HG03196 (cell line): ENCODE measurements around the gene SLC2A4RG.
"Not testable (repeated sequence)": the region's sequence is repeated elsewhere in the genome, so short reads cannot be mapped to it uniquely, and the experiment has no call there.

Source experiments
- ATAC-seq: cut with Tn5 transposase; IDR thresholded peaks from one replicate; pipeline ENCODE4 v1.9.1; 2021; ENCODE audit not compliant: unreplicated experiment

Gene SLC2A4RG

DNA sequence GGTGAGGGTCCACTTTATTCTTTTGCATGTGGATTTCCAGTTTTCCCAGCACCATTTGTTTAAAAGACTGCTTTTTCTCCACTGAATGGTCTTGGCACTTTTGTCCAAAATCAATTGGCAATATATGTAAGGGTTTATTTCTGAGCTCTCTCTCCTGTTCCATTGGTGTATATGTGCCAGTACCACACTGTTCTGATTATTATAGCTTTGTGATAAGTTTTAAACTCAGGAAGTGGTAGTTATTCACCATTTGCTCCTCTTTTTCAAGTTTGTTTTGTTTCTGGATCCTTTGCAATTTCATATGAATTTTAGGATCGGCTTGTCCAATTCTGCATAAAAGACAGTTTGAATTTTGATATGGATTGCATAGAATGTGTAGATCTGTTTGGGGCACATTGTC is 27.4 kb upstream of the SLC2A4RG start:
- ATAC-seq: no peak

- no peak for ATAC-seq
Measured at GRCh38 chr20:63714858-63715257, 24.7 kb upstream of the SLC2A4RG start.

- no peak for ATAC-seq
Measured at GRCh38 chr20:63718996-63719395, 20.6 kb upstream of the SLC2A4RG start.

DNA sequence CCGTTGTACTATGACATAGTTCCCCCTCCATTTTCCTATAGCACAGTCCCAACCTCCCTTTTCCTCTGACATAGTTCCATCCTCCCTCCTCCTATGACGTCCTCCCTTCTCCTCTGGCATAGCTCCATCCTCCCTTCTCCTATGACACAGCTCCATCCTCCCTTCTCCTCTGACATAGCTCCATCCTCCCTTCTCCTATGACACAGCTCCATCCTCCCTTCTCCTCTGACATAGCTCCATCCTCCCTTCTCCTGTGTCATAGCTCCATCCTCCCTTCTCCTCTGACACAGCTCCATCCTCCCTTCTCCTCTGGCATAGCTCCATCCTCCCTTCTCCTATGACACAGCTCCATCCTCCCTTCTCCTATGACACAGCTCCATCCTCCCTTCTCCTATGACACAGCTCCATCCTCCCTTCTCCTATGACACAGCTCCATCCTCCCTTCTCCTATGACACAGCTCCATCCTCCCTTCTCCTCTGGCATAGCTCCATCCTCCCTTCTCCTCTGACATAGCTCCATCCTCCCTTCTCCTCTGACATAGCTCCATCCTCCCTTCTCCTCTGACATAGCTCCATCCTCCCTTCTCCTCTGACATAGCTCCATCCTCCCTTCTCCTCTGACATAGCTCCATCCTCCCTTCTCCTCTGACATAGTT is 16.5 kb upstream of the SLC2A4RG start:
- ATAC-seq: not testable (repeated sequence)

- ATAC-seq: not testable (repeated sequence)
Measured at GRCh38 chr20:63730189-63730733, 9.3 kb upstream of the SLC2A4RG start.

DNA sequence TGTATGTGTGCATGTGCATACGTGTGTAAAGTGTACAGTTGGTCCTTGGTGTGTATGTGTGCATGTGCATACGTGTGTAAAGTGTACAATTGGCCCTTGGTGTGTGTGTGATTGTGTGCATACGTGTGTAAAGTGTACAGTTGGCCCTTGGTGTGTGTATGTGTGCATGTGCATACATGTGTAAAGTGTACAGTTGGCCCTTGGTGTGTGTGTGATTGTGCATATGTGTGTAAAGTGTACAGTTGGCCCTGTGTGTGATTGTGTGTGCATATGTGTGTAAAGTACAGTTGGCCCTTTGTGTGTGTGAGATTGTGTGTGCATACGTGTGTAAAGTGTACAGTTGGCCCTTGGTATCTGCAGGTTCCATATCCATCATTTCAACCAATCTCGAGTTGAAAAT is 8.2 kb upstream of the SLC2A4RG start:
- ATAC-seq: no peak

- ATAC-seq: no peak
Measured at GRCh38 chr20:63732118-63733095, 7.2 kb upstream of the SLC2A4RG start.

- ATAC-seq: no peak
Measured at GRCh38 chr20:63733117-63733516, 6.5 kb upstream of the SLC2A4RG start.

DNA sequence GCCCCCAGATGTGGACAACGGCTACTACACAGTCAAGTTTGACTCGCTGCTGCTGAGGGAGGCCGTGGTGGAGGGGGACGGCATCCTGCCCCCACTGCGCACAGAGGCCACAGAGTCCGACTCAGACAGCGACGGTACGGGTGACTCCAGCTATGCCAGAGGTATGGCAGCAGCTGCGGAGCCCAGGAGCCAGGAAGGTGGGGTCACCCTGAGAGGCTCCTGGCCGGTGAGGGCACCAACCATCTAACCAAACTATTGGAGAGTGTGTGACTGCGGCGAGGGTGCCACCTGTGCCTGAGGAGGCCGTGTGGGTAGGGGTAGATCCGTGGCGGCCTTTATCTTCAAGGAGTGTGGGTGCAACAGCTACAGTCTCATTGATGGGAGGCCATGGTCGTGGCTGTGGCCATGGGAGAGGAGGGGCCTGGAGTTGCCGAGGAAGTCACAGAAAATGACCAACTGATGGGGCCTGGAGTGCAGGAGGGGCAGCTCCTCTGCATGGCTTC is 5.9 kb upstream of the SLC2A4RG start:
- ATAC-seq: no peak

GRCh38 chr20:63734111-63734945 is 5.2 kb upstream of the SLC2A4RG start:
- ATAC-seq: no peak

DNA sequence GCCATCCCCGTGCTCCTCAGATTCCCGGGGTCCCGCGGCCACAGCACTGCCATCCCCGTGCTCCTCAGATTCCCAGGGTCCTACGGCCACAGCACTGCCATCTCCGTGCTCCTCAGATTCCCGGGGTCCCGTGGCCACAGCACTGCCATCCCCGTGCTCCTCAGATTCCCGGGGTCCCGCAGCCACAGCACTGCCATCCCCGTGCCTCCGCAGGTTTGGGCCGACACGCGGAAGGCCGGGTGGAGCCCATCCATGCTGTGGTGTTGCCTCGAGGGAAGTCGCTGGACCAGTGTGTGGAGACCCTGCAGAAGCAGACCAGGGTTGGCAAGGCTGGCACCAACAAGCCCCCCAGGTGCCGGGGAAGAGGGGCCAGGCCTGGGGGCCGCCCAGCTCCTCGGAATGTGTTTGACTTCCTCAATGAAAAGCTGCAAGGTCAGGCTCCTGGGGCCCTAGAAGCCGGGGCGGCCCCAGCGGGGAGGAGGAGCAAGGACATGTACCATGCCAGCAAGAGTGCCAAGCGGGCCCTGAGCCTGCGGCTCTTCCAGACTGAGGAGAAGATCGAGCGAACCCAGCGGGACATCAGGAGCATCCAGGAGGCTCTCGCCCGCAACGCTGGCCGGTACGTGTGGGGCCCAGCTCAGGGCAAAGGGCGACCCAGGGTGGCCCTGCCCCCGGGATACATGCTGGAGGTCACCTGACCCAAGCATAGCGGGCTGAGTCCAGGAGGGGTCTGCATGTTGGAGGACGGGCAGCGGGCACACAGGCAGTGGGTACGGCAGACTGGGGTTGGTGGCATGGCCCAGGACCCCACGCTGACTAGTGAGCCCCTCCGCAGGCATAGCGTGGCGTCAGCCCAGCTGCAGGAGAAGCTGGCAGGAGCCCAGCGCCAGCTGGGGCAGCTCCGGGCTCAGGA is 4.4 kb upstream of the SLC2A4RG start:
- ATAC-seq: no peak

GRCh38 chr20:63735859-63736718 is 3.5 kb upstream of the SLC2A4RG start, which contains the start of gene LIME1:
Gene LIME1 (plus strand): TSS chr20:63736664. CDS start chr20:63737550, 886 bp downstream.
- ATAC-seq: no peak

- no peak for ATAC-seq
Measured at GRCh38 chr20:63736893-63737694, 2.5 kb upstream of the SLC2A4RG start.

DNA sequence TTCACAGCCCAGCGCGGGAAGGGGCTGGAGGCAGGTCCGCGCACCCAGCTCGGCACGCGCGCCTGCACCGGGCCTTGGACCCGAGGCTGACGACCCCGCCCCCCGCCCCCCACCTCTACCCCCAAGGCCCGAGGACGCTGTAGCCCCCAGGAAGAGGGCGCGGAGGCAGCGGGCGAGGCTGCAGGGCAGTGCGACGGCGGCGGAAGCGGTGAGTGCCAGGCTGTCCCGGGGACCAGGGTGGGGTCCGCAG is 2.0 kb upstream of the SLC2A4RG start:
- no peak for ATAC-seq

DNA sequence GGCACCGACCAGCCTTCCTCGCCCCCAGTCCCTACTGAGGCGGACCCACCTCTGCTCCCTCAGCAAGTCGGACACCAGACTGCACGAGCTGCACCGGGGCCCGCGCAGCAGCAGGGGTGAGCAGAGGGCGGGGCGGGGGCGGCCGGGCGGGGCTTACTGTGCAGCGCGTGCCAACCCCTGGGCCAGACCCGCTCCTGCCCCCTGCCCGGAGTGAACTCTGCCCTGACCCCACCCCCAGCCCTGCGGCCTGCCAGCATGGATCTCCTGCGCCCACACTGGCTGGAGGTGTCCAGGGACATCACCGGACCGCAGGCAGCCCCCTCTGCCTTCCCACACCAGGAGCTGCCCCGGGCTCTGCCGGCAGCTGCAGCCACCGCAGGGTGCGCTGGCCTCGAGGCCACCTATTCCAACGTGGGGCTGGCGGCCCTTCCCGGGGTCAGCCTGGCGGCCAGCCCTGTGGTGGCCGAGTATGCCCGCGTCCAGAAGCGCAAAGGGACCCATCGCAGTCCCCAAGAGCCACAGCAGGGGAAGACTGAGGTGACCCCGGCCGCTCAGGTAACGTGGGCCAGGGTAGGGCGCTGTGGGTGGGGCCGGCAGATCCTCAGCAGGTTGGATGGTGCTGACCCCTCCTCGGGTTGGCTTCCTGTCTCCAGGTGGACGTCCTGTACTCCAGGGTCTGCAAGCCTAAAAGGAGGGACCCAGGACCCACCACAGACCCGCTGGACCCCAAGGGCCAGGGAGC is 1.5 kb upstream of the SLC2A4RG start:
- no peak for ATAC-seq

DNA sequence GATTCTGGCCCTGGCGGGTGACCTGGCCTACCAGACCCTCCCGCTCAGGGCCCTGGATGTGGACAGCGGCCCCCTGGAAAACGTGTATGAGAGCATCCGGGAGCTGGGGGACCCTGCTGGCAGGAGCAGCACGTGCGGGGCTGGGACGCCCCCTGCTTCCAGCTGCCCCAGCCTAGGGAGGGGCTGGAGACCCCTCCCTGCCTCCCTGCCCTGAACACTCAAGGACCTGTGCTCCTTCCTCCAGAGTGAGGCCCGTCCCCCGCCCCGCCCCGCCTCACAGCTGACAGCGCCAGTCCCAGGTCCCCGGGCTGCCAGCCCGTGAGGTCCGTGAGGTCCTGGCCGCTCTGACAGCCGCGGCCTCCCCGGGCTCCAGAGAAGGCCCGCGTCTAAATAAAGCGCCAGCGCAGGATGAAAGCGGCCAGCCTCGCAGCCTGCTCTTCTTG is 868 bp upstream of the SLC2A4RG start:
- no peak for ATAC-seq

DNA sequence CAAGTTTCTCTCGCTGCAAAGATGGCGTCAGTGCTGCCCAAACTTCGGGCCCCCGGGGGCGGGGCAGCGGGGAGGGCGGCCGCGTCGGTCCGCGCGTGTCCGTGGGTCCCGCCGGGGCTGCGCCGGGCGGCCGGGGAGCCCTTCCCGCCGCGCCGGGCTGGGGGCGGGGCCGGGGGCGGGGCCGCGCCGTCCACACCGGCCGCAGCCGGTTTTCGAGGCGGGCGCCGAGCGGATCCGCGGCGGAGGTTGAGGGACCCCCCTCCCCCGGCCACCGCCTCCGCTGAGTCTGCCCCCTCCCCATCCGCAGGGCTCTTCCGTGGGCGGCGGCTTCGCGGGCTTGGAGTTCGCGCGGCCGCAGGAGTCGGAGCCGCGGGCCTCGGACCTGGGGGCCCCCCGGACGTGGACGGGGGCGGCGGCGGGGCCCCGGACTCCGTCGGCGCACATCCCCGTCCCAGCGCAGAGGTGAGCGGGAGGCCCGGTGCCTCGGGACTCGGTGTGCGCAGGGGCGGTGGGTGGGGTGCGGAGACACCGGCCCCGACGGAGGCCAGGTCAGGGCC is 572 bp downstream of the SLC2A4RG start:
- no peak for ATAC-seq
